A549 (cell line): ENCODE results near the gene RFESD. TPM values are rescaled to one million over a fixed set of nuclear protein-coding genes. Genes with fewer than 3 reads are reported as not detected.

ENCODE experiments used
- ATAC-seq, 2 experiments: fragments of 200-7000 bp in 1 of 2; fragments of >200 bp in 1 of 2; cut with Nextera tagmentation in 1 of 2; cut with Tn5 transposase in 1 of 2; 3 replicates each; pipeline versions ENCODE4 v1.8.0 to v1.9.1; 2018 to 2020; ENCODE audit warnings: mild to moderate bottlenecking in 1 of 2, moderate library complexity in 1 of 2
- CTCF ChIA-PET: fragments of 300-600 bp; sonication (Branson Sonifier 250); formaldehyde crosslinking; extraction: SDS; loops from one replicate; lab custom pipeline; 2021; ENCODE audit warnings: antibody characterized with exemption, inconsistent platforms; lab: Yijun Ruan, JAX
- POLR2A ChIA-PET: fragments of 350-600 bp; formaldehyde crosslinking; extraction: SDS; loops from one replicate; lab custom pipeline; 2021; ENCODE audit warnings: antibody characterized with exemption, inconsistent platforms; lab: Yijun Ruan, JAX
- DNase-seq, 2 experiments: peaks; one replicate each; pipeline versions ENCODE4 v3.0.0 to v3.0.0-alpha.2; 2011 to 2016; ENCODE audit warnings: low read depth in 1 of 2, low spot score in 1 of 2
- FAIRE-seq: peaks from 2 replicates; lab custom pipeline; 2011; peaks lifted over from hg19 to GRCh38; lab: Jason Lieb, UNC
- H3K27ac ChIP-seq, 2 experiments: fragments of >200 bp; sonication (Bioruptor Twin); formaldehyde crosslinking; 3 replicates each; pipeline ENCODE4 v1.5.1; 2016 to 2017
- H3K4me1 ChIP-seq: fragments of >200 bp; sonication (Bioruptor Twin); formaldehyde crosslinking; 3 replicates; pipeline ENCODE4 v1.6.1; 2016
- H3K4me2 ChIP-seq: fragments of >200 bp; sonication (Bioruptor Twin); formaldehyde crosslinking; 3 replicates; pipeline ENCODE4 v1.6.1; 2016
- H3K4me3 ChIP-seq: fragments of >200 bp; sonication (Bioruptor Twin); formaldehyde crosslinking; 3 replicates; pipeline ENCODE4 v1.5.1; 2016
- H3K9me3 ChIP-seq: fragments of >200 bp; sonication (Bioruptor Twin); formaldehyde crosslinking; 3 replicates; pipeline ENCODE4 v1.6.1; 2016
- CBX2 ChIP-seq: fragments of 200-600 bp; sonication (generic); IDR thresholded peaks from 2 replicates; pipeline ENCODE4 v1.6.1; 2016; ENCODE audit warnings: low read depth, mild to moderate bottlenecking, borderline replicate concordance
- CBX8 ChIP-seq: fragments of 200-600 bp; sonication (generic); IDR thresholded peaks from 2 replicates; pipeline ENCODE4 v1.6.1; 2016
- E2F6 ChIP-seq: IDR thresholded peaks from 2 replicates; pipeline ENCODE4 v1.6.1; 2012; ENCODE audit warnings: low read depth, borderline replicate concordance
- EHF ChIP-seq: fragments of 250-450 bp; sonication (Bioruptor Pico); IDR thresholded peaks from 2 replicates; pipeline ENCODE4 v1.5.0; 2020; ENCODE audit warnings: mild to moderate bottlenecking
- EHMT2 ChIP-seq: fragments of 200-600 bp; sonication (generic); IDR thresholded peaks from 2 replicates; pipeline ENCODE4 v1.6.1; 2016; ENCODE audit warnings: antibody characterized with exemption, low read depth, mild to moderate bottlenecking, moderate library complexity
- ELK1 ChIP-seq: fragments of 150-350 bp; IDR thresholded peaks from 2 replicates; pipeline ENCODE4 v1.6.1; 2014; ENCODE audit warnings: low read depth, mild to moderate bottlenecking, low read length
- GATA3 ChIP-seq: IDR thresholded peaks from 2 replicates; pipeline ENCODE4 v1.6.1; 2012; ENCODE audit warnings: borderline replicate concordance
- HMGXB4 ChIP-seq: fragments of 250-450 bp; sonication (Bioruptor Pico); IDR thresholded peaks from 2 replicates; pipeline ENCODE4 v1.5.0; 2021; ENCODE audit warnings: mild to moderate bottlenecking, moderate library complexity, borderline replicate concordance
- JUNB ChIP-seq: fragments of >200 bp; sonication (Bioruptor Twin); formaldehyde crosslinking; IDR thresholded peaks from 2 replicates; pipeline ENCODE4 v1.6.1; 2016
- KDM5A ChIP-seq: fragments of 200-600 bp; sonication (generic); IDR thresholded peaks from 2 replicates; pipeline ENCODE4 v1.6.1; 2016; ENCODE audit warnings: antibody characterized with exemption, mild to moderate bottlenecking
- NFE2L2 ChIP-seq: fragments of 150-350 bp; conservative IDR thresholded peaks from 2 replicates; pipeline ENCODE4 v1.6.1; 2014; ENCODE audit warnings: low read length
- NR3C1 ChIP-seq: fragments of >200 bp; sonication (Bioruptor Twin); formaldehyde crosslinking; IDR thresholded peaks from 3 replicates; pipeline ENCODE4 v1.6.1; 2017
- PHF8 ChIP-seq: fragments of 200-600 bp; sonication (generic); IDR thresholded peaks from 2 replicates; pipeline ENCODE4 v1.6.1; 2016; ENCODE audit warnings: low read depth, mild to moderate bottlenecking, antibody characterized with exemption, moderate library complexity, borderline replicate concordance
- RAD21 ChIP-seq, 2 experiments: fragments of >200 bp in 1 of 2; sonication (Bioruptor Twin) in 1 of 2; formaldehyde crosslinking in 1 of 2; IDR thresholded peaks in 1 of 2; conservative IDR thresholded peaks in 1 of 2; 2 replicates in 1 of 2; 3 replicates in 1 of 2; pipeline ENCODE4 v1.6.1; 2012 to 2018; ENCODE audit warnings: inconsistent platforms in 1 of 2
- REST ChIP-seq: fragments of 200-600 bp; sonication (generic); IDR thresholded peaks from 2 replicates; pipeline ENCODE4 v1.6.1; 2016; ENCODE audit warnings: antibody characterized with exemption, mild to moderate bottlenecking, moderate library complexity
- SMC3 ChIP-seq: fragments of >200 bp; sonication (Bioruptor Twin); formaldehyde crosslinking; IDR thresholded peaks from 3 replicates; pipeline ENCODE4 v1.6.1; 2018; ENCODE audit warnings: inconsistent platforms
- TFCP2L1 ChIP-seq: fragments of 250-450 bp; sonication (Bioruptor Pico); IDR thresholded peaks from 2 replicates; pipeline ENCODE4 v1.5.0; 2021; ENCODE audit warnings: mild to moderate bottlenecking
- ZNF302 ChIP-seq: fragments of 250-450 bp; sonication (Bioruptor Pico); IDR thresholded peaks from 2 replicates; pipeline ENCODE4 v1.9.0; 2021; ENCODE audit warnings: inconsistent platforms, mild to moderate bottlenecking, moderate library complexity
- ZSCAN20 ChIP-seq: fragments of 250-450 bp; sonication (Bioruptor Pico); IDR thresholded peaks from 2 replicates; pipeline ENCODE4 v1.8.0; 2022; ENCODE audit warnings: mild to moderate bottlenecking, moderate library complexity
- WGBS: methylation state at CpG from one replicate; pipeline ENCODE4 v1.1.6; 2017; ENCODE audit errors: missing lambda C conversion rate; 5-methylcytosine and 5-hydroxymethylcytosine counted together
- polyA plus RNA-seq, 4 experiments: library from polyadenylated mRNA; depleted of rRNA in 3 of 4; stranded (reverse); fragments of >200 nt; fragmentation: RNase III in 1 of 4; extraction: RNeasy Plus Mini Kit Qiagen cat#74134 plus additional on column Dnase treatment in 1 of 4; gene quantifications; 2 replicates in 3 of 4; 3 replicates in 1 of 4; pipeline ENCODE4 v1.2.3, GENCODE V29; 2011 to 2017
- TF ChIP-seq, protein P1 (sequence below): fragments of >200 bp; sonication (Bioruptor Twin); formaldehyde crosslinking; IDR thresholded peaks from 2 replicates; pipeline ENCODE4 v1.6.1; 2016
- TF ChIP-seq, protein P2 (sequence below): fragments of 250-450 bp; sonication (Bioruptor Pico); IDR thresholded peaks from 2 replicates; pipeline ENCODE4 v1.5.0; 2020; ENCODE audit warnings: low read depth, mild to moderate bottlenecking, moderate library complexity
- TF ChIP-seq, protein P3 (sequence below): fragments of >200 bp; sonication (Bioruptor Twin); formaldehyde crosslinking; IDR thresholded peaks from 3 replicates; pipeline ENCODE4 v1.5.1; 2016

The RFESD gene
- polyA plus RNA-seq, 2 of the 4 experiments (the other 2 are of a cell fraction), result 1.6 to 5.4 TPM

GRCh38 chr5:95643152-95643551 lies 3.4 kb upstream of the RFESD start:
- WGBS, result 67% methylated on average over 7 of the region's 7 CpGs
- no peaks in the 10 kb centered on the region for H3K9me3 ChIP-seq
- CTCF ChIA-PET, result interaction anchor here (0.7 to 7.7 kb wide), 16 partner anchors 8 to 959 kb away, joined by 3 to 104 read pairs (median 4); no protein-coding TSS in a partner anchor
- DNase-seq, result no peak
- no peak for ATAC-seq
- H3K4me2 ChIP-seq, result no peak overlapping the region
- H3K4me3 ChIP-seq, result no peak overlapping the region
- POLR2A ChIA-PET, result interaction anchor here (0.9 kb wide), 1 partner anchor 181 kb away, joined by 3 read pairs; no protein-coding TSS in a partner anchor
- FAIRE-seq, result no peak
- H3K27ac ChIP-seq, result no peak overlapping the region
- peaks cover 11% of the 10 kb centered on the region for H3K4me1 ChIP-seq
- TF ChIP-seq EHMT2 (no peak), ZSCAN20 (no peak), ZNF302 (CRISPR knock-in tag) (no peak), TFCP2L1 (CRISPR knock-in tag) (no peak), CBX2 (no peak), KDM5A (no peak), EHF (CRISPR knock-in tag) (no peak), PHF8 (no peak), CBX8 (no peak), REST (no peak), HMGXB4 (CRISPR knock-in tag) (no peak), JUNB (no peak)
- TF ChIP-seq, protein P1, sequence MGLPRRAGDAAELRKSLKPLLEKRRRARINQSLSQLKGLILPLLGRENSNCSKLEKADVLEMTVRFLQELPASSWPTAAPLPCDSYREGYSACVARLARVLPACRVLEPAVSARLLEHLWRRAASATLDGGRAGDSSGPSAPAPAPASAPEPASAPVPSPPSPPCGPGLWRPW, result no peak
- TF ChIP-seq, protein P2, sequence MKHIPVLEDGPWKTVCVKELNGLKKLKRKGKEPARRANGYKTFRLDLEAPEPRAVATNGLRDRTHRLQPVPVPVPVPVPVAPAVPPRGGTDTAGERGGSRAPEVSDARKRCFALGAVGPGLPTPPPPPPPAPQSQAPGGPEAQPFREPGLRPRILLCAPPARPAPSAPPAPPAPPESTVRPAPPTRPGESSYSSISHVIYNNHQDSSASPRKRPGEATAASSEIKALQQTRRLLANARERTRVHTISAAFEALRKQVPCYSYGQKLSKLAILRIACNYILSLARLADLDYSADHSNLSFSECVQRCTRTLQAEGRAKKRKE (CRISPR knock-in tag), result no peak
- TF ChIP-seq, all 56 proteins: peak for 0

DNA sequence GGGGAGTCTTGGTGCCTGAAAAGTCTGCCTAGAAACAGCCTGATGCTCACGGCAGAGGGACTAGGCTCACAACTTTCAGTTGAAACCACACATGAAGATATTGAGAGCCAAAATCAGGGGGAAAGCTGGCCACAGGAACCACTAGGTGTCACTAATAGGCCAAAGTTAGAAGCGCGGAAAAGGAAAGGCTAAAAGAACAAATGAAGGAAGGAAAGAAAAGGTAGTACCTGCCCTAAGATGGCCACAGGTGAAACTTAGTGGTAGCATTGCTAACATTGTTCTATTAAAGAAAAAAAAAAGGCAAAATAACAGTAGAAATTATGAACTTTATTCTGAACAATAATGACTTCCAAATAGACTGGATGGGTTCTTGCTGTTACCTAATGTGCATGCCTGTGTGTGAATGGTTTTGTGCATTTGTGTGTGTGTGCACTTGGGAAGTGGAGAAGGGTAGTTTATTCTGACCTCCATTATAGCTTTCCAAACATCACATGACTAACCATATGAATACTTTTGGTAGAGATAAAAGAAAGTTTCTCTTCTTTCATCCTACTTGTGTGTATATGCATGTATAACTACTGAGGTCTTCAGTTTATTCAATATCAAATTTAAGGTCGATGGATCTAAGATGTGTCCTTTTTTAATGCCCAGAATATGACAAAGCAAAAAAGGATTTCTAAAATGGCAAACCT lies 2.1 kb upstream of the RFESD start:
- FAIRE-seq (peak; percentile 51), DNase-seq (peak; percentile 49 to 68), ATAC-seq (peak; percentile 14 to 22; a peak in 1 of 6 replicates)
- WGBS, result 5% methylated on average over 4 of the region's 4 CpGs
- Histone ChIP-seq H3K4me1 (peaks cover 14% of the 10 kb centered on the region), H3K9me3 (no peaks in the 10 kb centered on the region), H3K27ac (peak overlapping the region; percentile 24 to 85; a peak in 1 of 6 replicates), H3K4me2 (peak overlapping the region; percentile 17; the same call in 1 of the 3 replicates), H3K4me3 (no peak overlapping the region)
- TF ChIP-seq E2F6 (no peak), GATA3 (no peak), JUNB (no peak), NR3C1 (no peak), CBX2 (no peak), RAD21 (conservative IDR thresholded peaks at IDR 0.05 in 1 of 2, IDR thresholded peaks at IDR 0.05 in 1 of 2) (peak; percentile 90 to 91), SMC3 (peak; percentile 76), PHF8 (no peak), NFE2L2 (no peak), ELK1 (no peak)
- TF ChIP-seq, protein P1, result no peak
- TF ChIP-seq, protein P3, sequence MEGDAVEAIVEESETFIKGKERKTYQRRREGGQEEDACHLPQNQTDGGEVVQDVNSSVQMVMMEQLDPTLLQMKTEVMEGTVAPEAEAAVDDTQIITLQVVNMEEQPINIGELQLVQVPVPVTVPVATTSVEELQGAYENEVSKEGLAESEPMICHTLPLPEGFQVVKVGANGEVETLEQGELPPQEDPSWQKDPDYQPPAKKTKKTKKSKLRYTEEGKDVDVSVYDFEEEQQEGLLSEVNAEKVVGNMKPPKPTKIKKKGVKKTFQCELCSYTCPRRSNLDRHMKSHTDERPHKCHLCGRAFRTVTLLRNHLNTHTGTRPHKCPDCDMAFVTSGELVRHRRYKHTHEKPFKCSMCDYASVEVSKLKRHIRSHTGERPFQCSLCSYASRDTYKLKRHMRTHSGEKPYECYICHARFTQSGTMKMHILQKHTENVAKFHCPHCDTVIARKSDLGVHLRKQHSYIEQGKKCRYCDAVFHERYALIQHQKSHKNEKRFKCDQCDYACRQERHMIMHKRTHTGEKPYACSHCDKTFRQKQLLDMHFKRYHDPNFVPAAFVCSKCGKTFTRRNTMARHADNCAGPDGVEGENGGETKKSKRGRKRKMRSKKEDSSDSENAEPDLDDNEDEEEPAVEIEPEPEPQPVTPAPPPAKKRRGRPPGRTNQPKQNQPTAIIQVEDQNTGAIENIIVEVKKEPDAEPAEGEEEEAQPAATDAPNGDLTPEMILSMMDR, result peak; percentile 82
- CTCF ChIA-PET, result interaction anchor here (0.6 to 7.7 kb wide), 31 partner anchors 9 to 1042 kb away, joined by 3 to 104 read pairs (median 4); no protein-coding TSS in a partner anchor
- POLR2A ChIA-PET, result interaction anchor here (1.0 kb wide), 1 partner anchor 190 kb away, joined by 8 read pairs; no protein-coding TSS in a partner anchor
